Measurements from ENCODE around the gene C1orf185.

DNA sequence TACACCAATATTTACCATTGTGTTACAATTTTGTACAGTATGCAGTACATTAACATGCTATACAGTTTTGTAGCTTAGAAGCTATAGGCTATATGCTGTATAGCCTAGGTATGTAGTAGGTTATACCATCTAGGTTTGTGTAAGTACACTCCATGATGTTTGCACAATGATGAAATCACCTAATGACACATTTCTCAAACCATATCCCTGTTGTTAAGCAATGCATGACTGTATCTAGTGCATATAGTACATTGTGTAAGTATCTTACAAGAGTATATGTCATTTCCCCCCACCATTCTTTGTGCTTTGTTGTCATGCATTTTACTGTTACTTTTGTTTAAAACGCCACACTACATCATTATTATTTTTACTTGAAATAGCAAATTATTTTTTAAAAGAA is 68.3 kb downstream of the C1orf185 start:
- TF ChIP-seq, protein P1, sequence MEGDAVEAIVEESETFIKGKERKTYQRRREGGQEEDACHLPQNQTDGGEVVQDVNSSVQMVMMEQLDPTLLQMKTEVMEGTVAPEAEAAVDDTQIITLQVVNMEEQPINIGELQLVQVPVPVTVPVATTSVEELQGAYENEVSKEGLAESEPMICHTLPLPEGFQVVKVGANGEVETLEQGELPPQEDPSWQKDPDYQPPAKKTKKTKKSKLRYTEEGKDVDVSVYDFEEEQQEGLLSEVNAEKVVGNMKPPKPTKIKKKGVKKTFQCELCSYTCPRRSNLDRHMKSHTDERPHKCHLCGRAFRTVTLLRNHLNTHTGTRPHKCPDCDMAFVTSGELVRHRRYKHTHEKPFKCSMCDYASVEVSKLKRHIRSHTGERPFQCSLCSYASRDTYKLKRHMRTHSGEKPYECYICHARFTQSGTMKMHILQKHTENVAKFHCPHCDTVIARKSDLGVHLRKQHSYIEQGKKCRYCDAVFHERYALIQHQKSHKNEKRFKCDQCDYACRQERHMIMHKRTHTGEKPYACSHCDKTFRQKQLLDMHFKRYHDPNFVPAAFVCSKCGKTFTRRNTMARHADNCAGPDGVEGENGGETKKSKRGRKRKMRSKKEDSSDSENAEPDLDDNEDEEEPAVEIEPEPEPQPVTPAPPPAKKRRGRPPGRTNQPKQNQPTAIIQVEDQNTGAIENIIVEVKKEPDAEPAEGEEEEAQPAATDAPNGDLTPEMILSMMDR (IDR thresholded peaks at IDR 0.05): no peak
- TF ChIP-seq POLR2A (IDR thresholded peaks at IDR 0.05): no peak

All from heart left ventricle (tissue), 13 donors.